Measurements from ENCODE around the gene KRT13.

- TF ChIP-seq CTCF (IDR thresholded peaks at IDR 0.05; ENCODE audit: low read depth, low read length, poor library complexity, severe bottlenecking) (no peak), EZH2phosphoT487 (IDR thresholded peaks at IDR 0.05; ENCODE audit: borderline replicate concordance, low read length) (no peak)
Observed at GRCh38 chr17:41481036-41481435, 24.4 kb downstream of the KRT13 start, which contains the start of gene KRT35.

Measured in DOHH2 (cell line).